NCI-H345 treated with DMSO at 0.1 percent for 48 hours (cell line): Measurements from ENCODE around the gene HLA-DOA.

Source experiments
- DNase-seq: peaks from one replicate; lab custom pipeline; 2025; ENCODE audit not compliant: unreplicated experiment; lab: John Stamatoyannopoulos, UW

Gene HLA-DOA

GRCh38 chr6:32967151-32968091 is 42.0 kb downstream of the HLA-DOA start:
- peak; percentile 25 for DNase-seq

GRCh38 chr6:32964776-32965175 is 44.6 kb downstream of the HLA-DOA start:
- DNase-seq, result no peak

GRCh38 chr6:32963866-32964265 is 45.5 kb downstream of the HLA-DOA start:
- DNase-seq, result no peak

GRCh38 chr6:32962213-32962826 is 47.1 kb downstream of the HLA-DOA start:
- no peak for DNase-seq

- DNase-seq, result no peak
Measured at GRCh38 chr6:32960563-32960962, 48.8 kb downstream of the HLA-DOA start.

- no peak for DNase-seq
Measured at GRCh38 chr6:32956176-32956575, 53.2 kb downstream of the HLA-DOA start.

GRCh38 chr6:32954986-32955802 is 54.2 kb downstream of the HLA-DOA start:
- DNase-seq, result no peak

GRCh38 chr6:32954267-32954666 is 55.1 kb downstream of the HLA-DOA start:
- DNase-seq, result no peak
